ENCODE results near the gene PODXL2.

The PODXL2 gene

DNA sequence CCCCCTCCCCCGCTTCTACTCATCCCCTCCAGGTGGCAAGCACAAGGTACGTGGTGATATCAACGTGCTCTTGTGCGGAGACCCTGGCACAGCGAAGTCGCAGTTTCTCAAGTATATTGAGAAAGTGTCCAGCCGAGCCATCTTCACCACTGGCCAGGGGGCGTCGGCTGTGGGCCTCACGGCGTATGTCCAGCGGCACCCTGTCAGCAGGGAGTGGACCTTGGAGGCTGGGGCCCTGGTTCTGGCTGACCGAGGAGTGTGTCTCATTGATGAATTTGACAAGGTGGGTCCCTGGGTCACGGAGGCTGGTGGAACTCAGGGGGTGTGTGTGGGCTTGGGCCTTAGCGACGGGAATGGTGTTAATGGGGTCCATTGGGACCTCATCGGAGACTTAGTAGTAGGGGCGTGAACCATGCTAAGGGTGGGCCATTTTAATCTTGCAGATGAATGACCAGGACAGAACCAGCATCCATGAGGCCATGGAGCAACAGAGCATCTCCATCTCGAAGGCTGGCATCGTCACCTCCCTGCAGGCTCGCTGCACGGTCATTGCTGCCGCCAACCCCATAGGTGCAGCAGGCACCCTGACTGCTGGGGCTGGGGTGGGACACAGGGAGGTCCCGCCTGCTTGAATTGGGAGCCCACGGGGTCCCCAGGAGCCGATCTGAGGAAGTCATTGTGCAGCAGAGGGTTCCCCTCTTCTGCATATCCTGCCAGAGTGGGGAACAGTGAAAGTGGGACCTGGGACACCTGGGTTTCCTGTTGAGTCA lies 12.0 kb upstream of the PODXL2 start:
- no peaks in the 10 kb centered on the region for H3K9me3 ChIP-seq (ENCODE audit: control insufficient read depth, insufficient read depth, low read length)
- H3K27ac ChIP-seq (ENCODE audit: low read depth, low read length) = no peak overlapping the region
- no peaks in the 10 kb centered on the region for H3K4me1 ChIP-seq (ENCODE audit: control insufficient read depth, insufficient read depth, low read length)
- H3K27me3 ChIP-seq (ENCODE audit: control insufficient read depth, insufficient read depth, low read length) = no peaks in the 10 kb centered on the region
- H3K4me3 ChIP-seq (ENCODE audit: low read depth, low read length) = no peak overlapping the region
- H3K9ac ChIP-seq (ENCODE audit: low read depth, low read length) = no peak overlapping the region
- peaks cover 100% of the 10 kb centered on the region for H3K36me3 ChIP-seq (ENCODE audit: control insufficient read depth, insufficient read depth, low read length)

DNA sequence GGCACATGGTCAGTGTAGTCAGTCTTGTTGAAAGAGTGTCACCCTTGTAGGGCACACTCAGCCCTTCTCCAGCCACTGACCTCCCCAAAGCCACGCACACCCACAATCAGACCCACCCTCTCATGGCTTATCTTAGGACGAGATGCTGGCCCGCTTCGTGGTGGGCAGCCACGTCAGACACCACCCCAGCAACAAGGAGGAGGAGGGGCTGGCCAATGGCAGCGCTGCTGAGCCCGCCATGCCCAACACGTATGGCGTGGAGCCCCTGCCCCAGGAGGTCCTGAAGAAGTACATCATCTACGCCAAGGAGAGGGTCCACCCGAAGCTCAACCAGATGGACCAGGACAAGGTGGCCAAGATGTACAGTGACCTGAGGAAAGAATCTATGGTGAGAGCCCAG lies 10.1 kb upstream of the PODXL2 start:
- Histone ChIP-seq H3K4me3 (ENCODE audit: low read depth, low read length) (no peak overlapping the region), H3K27me3 (ENCODE audit: control insufficient read depth, insufficient read depth, low read length) (no peaks in the 10 kb centered on the region), H3K27ac (ENCODE audit: low read depth, low read length) (no peak overlapping the region), H3K9ac (ENCODE audit: low read depth, low read length) (no peak overlapping the region), H3K9me3 (ENCODE audit: control insufficient read depth, insufficient read depth, low read length) (no peaks in the 10 kb centered on the region), H3K4me1 (ENCODE audit: control insufficient read depth, insufficient read depth, low read length) (no peaks in the 10 kb centered on the region), H3K36me3 (ENCODE audit: control insufficient read depth, insufficient read depth, low read length) (peaks cover 88% of the 10 kb centered on the region)

- Histone ChIP-seq H3K27ac (ENCODE audit: low read depth, low read length) (no peak overlapping the region), H3K36me3 (ENCODE audit: control insufficient read depth, insufficient read depth, low read length) (peaks cover 69% of the 10 kb centered on the region), H3K4me1 (ENCODE audit: control insufficient read depth, insufficient read depth, low read length) (no peaks in the 10 kb centered on the region)
Measured at GRCh38 chr3:127620637-127621375, 8.2 kb upstream of the PODXL2 start.

DNA sequence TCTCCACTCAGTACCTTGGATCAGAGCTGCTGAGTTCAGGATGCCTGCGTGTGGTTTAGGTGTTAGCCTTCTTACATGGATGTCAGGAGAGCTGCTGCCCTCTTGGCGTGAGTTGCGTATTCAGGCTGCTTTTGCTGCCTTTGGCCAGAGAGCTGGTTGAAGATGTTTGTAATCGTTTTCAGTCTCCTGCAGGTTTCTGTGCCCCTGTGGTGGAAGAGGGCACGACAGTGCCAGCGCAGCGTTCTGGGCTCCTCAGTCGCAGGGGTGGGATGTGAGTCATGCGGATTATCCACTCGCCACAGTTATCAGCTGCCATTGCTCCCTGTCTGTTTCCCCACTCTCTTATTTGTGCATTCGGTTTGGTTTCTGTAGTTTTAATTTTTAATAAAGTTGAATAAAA lies 7.0 kb upstream of the PODXL2 start:
- Histone ChIP-seq H3K9ac (ENCODE audit: low read depth, low read length) (no peak overlapping the region), H3K4me1 (ENCODE audit: control insufficient read depth, insufficient read depth, low read length) (no peaks in the 10 kb centered on the region), H3K36me3 (ENCODE audit: control insufficient read depth, insufficient read depth, low read length) (peaks cover 56% of the 10 kb centered on the region)

More at GRCh38 chr3:127620637-127621375, 8.2 kb upstream of the PODXL2 start:
- Histone ChIP-seq H3K27me3 (ENCODE audit: control insufficient read depth, insufficient read depth, low read length) (no peaks in the 10 kb centered on the region), H3K4me3 (ENCODE audit: low read depth, low read length) (no peak overlapping the region), H3K9ac (ENCODE audit: low read depth, low read length) (no peak overlapping the region), H3K9me3 (ENCODE audit: control insufficient read depth, insufficient read depth, low read length) (no peaks in the 10 kb centered on the region)

GRCh38 chr3:127622772-127623576 lies 6.0 kb upstream of the PODXL2 start:
- Histone ChIP-seq H3K27me3 (ENCODE audit: control insufficient read depth, insufficient read depth, low read length) (peaks cover 17% of the 10 kb centered on the region), H3K4me1 (ENCODE audit: control insufficient read depth, insufficient read depth, low read length) (no peaks in the 10 kb centered on the region), H3K9me3 (ENCODE audit: control insufficient read depth, insufficient read depth, low read length) (no peaks in the 10 kb centered on the region), H3K4me3 (ENCODE audit: low read depth, low read length) (no peak overlapping the region), H3K27ac (ENCODE audit: low read depth, low read length) (no peak overlapping the region), H3K36me3 (ENCODE audit: control insufficient read depth, insufficient read depth, low read length) (peaks cover 47% of the 10 kb centered on the region), H3K9ac (ENCODE audit: low read depth, low read length) (no peak overlapping the region)

More for the DNA sequence above, 7.0 kb upstream of the PODXL2 start:
- Histone ChIP-seq H3K27me3 (ENCODE audit: control insufficient read depth, insufficient read depth, low read length) (peaks cover 8% of the 10 kb centered on the region), H3K4me3 (ENCODE audit: low read depth, low read length) (no peak overlapping the region), H3K9me3 (ENCODE audit: control insufficient read depth, insufficient read depth, low read length) (no peaks in the 10 kb centered on the region), H3K27ac (ENCODE audit: low read depth, low read length) (no peak overlapping the region)

DNA sequence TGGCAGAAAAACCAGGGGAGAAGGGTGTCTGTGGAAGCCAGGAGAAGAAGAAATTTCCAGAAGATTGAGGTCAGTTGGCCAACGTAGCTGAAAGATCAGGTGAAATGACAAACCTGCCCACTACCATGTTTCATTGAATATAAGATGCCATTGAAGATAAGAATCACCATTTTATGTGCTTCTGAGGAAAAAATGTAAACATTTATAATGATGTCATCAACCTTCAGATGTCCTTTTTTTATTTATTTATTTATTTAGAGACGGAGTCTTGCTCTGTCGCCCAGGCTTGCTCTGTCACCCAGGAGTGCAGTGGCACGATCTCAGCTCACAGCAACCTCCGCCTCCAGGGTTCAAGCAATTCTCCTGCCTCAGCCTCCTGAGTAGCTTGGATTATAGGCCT lies 4.9 kb upstream of the PODXL2 start:
- Histone ChIP-seq H3K9ac (ENCODE audit: low read depth, low read length) (no peak overlapping the region), H3K4me3 (ENCODE audit: low read depth, low read length) (no peak overlapping the region), H3K4me1 (ENCODE audit: control insufficient read depth, insufficient read depth, low read length) (no peaks in the 10 kb centered on the region), H3K9me3 (ENCODE audit: control insufficient read depth, insufficient read depth, low read length) (0 out of 2 replicates have a peak, but pooled peaks cover 5% of the 10 kb centered on the region), H3K27me3 (ENCODE audit: control insufficient read depth, insufficient read depth, low read length) (peaks cover 25% of the 10 kb centered on the region), H3K27ac (ENCODE audit: low read depth, low read length) (no peak overlapping the region), H3K36me3 (ENCODE audit: control insufficient read depth, insufficient read depth, low read length) (peaks cover 36% of the 10 kb centered on the region)

- Histone ChIP-seq H3K9ac (ENCODE audit: low read depth, low read length) (no peak overlapping the region), H3K27me3 (ENCODE audit: control insufficient read depth, insufficient read depth, low read length) (peaks cover 38% of the 10 kb centered on the region), H3K4me1 (ENCODE audit: control insufficient read depth, insufficient read depth, low read length) (no peaks in the 10 kb centered on the region), H3K36me3 (ENCODE audit: control insufficient read depth, insufficient read depth, low read length) (peaks cover 18% of the 10 kb centered on the region), H3K4me3 (ENCODE audit: low read depth, low read length) (no peak overlapping the region), H3K9me3 (ENCODE audit: control insufficient read depth, insufficient read depth, low read length) (0 out of 2 replicates have a peak, but pooled peaks cover 5% of the 10 kb centered on the region), H3K27ac (ENCODE audit: low read depth, low read length) (no peak overlapping the region)
Measured at GRCh38 chr3:127625821-127626220, 3.2 kb upstream of the PODXL2 start.

DNA sequence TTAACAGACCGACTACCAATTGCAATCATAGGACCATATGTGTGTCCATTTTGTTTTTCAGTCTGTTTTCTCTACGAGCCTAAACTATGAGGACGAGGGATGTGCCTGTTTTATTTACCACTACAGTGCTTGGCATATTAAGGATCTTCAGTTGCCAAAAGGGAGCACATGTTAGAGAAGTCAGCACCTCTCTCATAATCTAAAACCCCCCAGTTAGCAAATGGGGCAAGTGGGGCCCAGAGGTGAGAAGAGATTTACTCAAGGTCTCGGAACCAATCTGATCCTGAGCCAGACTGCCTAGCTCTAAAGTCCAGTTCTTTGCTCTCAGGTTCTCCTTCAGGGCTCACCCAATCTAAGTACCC lies 578 bp upstream of the PODXL2 start:
- no peak overlapping the region for H3K4me3 ChIP-seq (ENCODE audit: low read depth, low read length)
- 0 out of 2 replicates have a peak, but pooled peaks cover 5% of the 10 kb centered on the region for H3K9me3 ChIP-seq (ENCODE audit: control insufficient read depth, insufficient read depth, low read length)
- H3K4me1 ChIP-seq (ENCODE audit: control insufficient read depth, insufficient read depth, low read length) = peaks cover 5% of the 10 kb centered on the region
- peaks cover 38% of the 10 kb centered on the region for H3K27me3 ChIP-seq (ENCODE audit: control insufficient read depth, insufficient read depth, low read length)
- no peaks in the 10 kb centered on the region for H3K36me3 ChIP-seq (ENCODE audit: control insufficient read depth, insufficient read depth, low read length)
- H3K27ac ChIP-seq (ENCODE audit: low read depth, low read length) = no peak overlapping the region
- H3K9ac ChIP-seq (ENCODE audit: low read depth, low read length) = no peak overlapping the region

DNA sequence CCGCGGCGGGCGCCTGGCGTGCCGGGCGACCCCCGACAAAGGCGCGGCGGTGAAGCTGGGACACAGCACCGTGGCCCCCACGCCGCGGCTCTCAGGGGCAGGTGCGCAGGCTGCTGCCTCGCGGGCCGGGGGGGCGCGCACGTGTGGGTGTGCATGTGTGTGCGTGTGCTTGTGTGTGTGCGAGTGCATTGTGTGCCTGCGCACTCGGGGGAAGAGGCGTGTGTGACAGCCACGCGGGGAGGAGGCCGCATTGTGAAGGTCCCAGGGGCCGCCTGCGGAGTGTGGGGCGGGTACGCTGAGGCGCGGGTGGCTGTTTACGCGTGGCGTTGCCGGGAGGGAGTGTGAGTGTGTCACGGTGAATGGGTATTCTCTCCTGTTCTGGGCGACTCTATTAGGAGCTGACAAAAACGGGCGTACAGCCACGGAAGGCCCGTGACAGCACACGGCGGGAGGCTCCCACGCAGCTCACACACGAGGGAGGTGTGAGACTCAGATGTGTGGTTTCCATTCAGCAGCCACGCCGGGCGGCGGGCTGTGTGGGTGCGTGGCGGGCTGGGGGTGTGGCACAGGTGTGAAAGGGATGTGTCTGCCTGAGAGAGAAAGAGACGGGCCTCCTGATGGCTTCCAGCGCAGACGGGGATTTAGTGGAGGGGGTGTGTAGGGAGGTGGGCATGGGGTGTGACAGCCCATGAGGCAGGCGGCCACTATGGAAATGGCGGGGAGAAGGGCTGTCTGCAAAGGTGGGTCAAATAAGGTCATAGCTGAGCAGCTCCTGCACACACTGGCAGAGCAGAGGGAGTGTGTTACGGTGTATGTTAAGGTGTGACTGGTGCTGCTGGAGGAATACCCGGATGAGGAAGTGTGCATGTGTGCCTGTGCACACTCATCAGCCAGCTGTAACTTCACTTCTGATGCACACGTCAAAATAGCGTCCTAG lies 750 bp downstream of the PODXL2 start:
- H3K36me3 ChIP-seq (ENCODE audit: control insufficient read depth, insufficient read depth, low read length) = no peaks in the 10 kb centered on the region
- H3K27me3 ChIP-seq (ENCODE audit: control insufficient read depth, insufficient read depth, low read length) = peaks cover 38% of the 10 kb centered on the region
- peaks cover 10% of the 10 kb centered on the region for H3K4me1 ChIP-seq (ENCODE audit: control insufficient read depth, insufficient read depth, low read length)
- H3K9me3 ChIP-seq (ENCODE audit: control insufficient read depth, insufficient read depth, low read length) = 0 out of 2 replicates have a peak, but pooled peaks cover 5% of the 10 kb centered on the region
- peak overlapping the region; percentile 60 for H3K4me3 ChIP-seq (ENCODE audit: low read depth, low read length)
- no peak overlapping the region for H3K9ac ChIP-seq (ENCODE audit: low read depth, low read length)
- no peak overlapping the region for H3K27ac ChIP-seq (ENCODE audit: low read depth, low read length)
